UCSD-AML1 (cell line): ENCODE measurements around the gene SPEF1.
"Not testable (repeated sequence)": the region's sequence is repeated elsewhere in the genome, so short reads cannot be mapped to it uniquely, and the experiment has no call there.

Source experiments
- DNase-seq: peaks from one replicate; lab custom pipeline; 2025; ENCODE audit not compliant: unreplicated experiment; lab: John Stamatoyannopoulos, UW

SPEF1 gene, protein sequence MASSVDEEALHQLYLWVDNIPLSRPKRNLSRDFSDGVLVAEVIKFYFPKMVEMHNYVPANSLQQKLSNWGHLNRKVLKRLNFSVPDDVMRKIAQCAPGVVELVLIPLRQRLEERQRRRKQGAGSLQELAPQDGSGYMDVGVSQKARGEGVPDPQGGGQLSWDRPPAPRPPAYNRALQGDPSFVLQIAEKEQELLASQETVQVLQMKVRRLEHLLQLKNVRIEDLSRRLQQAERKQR

DNA sequence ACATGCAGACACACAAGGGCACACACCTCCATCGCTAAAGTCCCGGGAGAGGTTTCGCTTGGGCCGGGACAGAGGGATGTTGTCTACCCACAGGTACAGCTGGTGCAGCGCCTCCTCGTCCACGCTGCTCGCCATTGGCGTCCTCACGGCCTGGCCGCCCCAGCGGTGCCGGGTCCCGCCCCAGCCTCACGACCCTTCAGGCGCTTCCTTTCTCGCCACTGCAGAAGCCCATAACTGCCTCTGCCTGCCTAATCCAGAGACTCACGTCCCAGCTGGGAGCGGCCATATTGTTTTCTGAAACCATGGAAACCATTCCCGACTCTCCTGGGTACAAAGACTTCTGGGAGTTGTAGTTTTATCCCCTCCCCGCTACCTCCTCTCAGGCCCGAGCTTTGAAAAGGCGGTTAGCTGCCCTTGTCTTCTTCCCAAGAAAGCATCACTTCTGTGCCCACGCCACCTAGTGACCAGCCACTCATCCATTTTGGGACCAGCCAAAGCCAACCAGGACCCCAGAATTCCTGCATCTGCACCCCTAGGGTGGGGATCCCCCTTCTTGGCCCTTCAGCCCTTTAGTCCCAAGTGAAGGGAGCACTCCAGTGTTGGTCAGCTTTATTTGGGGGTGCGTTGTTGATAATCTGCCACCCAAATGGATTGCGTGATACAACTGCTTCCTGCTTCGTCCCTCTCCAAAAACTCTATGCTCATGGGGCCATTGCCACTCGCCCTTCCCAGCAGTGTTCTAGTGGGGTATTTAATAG, at the start of gene SPEF1:
TSS of gene SPEF1 (minus strand) at position 296 of the 758 bp plus-strand sequence. CDS start at position 135, 161 bp downstream.
- peak; percentile 75 for DNase-seq

DNA sequence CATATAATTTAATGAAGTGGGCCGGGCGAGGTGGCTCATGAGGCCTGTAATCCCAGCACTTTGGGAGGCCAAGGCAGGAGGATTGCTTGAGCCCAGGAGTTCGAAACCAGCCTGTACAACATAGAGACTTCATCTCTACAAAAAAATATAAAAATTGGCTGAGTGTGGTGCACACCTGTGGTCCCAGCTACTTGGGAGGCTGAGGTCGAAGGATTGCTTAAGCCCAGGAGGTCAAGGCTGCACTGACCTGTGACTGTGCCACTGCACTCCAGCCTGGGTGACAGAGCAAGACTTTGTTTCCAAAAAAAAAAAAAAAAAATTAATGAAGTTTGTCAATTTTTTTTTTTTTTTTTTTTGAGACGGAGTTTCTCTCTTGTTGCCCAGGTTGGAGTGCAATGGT, 48.6 kb upstream of the SPEF1 start:
- not testable (repeated sequence) for DNase-seq

DNA sequence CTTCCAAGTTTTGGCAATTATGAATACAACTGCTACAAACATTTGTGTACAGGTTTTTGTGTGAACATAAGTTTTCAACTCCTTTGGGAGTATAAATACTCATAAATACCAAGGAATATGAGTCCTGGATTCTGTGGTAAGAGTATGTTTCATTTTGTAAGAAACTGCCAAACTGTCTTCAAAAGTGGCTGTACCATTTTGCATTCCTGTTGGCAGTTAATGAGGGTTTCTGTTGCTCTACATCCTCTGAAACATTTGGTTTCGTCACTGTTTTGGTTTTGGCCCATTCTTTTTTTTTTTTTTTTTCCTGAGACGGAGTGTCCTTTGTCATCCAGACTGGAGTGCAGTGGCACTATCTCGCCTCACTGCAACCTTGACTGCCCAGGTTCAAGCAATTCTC, 47.5 kb upstream of the SPEF1 start:
- no peak for DNase-seq

DNA sequence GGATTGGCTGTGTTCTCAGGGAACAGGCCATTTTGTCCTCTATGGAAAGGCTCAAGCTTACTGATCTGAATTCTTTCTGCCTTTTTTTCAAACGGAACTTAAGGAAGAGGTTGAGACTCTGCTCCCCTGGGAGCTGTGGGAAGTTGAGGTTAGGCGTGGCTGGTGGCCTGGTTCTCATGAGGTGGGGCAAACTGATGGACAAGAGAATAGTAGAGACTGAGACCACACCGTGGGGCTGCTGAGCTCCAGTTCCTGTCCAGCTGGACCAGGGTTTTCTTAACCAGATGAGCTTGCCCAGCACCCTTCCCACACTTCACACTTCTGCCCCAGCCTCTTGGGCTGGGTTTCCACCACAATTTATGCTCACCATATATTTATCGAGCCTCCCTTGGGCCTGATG, 45.2 kb upstream of the SPEF1 start:
- DNase-seq, result no peak

DNA sequence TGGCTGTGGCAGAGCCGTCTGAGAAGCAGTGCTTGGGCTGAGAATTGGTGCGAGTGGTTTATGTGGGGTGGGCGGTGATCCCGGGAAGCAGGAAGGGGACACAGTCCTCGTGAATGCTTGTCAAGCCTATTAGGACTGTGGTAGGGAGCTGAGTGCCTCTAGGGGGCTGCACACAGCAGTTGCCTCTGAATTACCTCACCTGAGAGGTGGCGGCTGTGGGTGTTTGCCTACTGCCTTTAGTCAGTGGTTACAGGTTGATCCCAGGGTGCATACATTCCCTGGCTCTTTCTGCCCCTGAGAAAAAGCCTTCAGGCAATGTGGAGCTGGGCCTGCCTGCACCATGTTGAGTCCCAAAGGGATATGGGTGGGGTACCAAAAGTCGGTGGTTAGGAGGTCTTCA, 44.3 kb upstream of the SPEF1 start:
- no peak for DNase-seq

DNA sequence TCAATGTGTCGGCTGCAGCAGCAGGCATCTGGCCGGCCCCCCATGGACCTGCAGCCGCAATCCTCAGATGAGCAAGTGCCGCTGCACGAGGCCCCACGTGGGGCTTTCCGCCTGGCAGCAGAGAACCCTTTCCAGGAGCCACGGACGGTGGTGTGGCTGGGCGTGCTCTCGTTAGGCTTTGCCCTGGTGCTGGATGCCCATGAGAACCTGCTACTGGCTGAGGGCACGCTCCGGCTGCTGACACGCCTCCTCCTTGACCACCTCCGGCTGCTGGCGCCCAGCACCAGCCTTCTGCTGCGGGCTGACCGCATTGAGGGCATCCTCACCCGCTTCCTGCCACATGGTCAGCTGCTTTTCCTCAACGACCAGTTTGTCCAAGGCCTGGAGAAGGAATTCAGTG, 42.6 kb upstream of the SPEF1 start:
- no peak for DNase-seq

DNA sequence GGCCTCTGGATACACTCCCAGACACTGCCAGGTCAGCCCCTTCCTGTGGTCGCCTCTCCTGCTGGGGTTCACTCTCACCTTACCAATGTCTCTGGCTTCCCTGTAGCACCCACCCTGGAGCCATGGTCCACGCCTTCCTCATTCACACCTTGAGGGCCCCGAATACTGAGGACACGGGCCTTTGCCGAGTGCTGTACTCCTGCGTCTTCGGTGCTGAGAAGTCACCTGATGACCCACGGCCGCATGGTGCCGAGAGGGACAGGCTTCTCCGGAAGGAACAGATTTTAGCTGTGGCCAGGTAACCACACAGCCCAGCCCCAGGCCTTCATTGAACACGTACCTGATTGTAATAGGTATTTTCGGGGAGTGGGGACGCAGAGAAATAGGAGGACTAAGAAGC, 40.7 kb upstream of the SPEF1 start:
- DNase-seq, result no peak

DNA sequence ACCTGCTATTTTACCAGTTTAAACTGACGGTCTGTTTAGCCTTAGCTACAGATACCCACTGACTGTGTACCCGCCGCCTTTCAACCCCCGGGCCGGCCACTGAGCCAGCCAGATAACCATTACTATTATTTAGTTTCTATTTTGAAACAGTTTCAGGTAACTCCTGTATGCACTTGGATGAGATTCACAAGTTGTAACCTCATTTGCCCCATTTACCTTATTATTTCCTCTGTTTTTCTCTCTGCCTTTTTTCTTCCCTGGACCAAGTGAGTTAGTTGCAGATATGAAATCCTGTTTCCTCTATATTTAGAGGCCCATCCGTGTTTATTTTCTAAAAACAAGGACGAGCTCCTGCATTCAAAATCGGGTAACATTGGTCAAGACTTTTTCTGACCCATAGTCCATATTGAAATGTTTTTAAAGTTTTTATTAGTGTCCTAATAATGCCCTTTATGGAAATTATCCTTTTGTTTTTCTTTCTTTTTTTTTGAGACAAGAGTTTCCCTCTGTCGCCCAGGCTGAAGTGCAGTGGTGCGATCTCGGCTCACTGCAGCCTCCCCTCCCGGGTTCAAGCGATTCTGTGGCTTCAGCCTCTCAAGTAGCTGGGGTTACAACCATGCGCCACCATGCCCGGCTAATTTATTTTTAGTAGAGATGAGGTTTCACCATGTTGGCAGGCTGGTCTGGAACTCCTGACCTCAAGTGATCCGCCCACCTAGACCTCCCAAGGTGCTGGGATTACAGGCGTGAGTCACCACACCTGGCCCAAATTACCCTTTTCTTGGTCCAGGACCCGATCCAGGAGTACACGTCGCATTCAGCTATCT, 39.9 kb upstream of the SPEF1 start:
- DNase-seq, result no peak

DNA sequence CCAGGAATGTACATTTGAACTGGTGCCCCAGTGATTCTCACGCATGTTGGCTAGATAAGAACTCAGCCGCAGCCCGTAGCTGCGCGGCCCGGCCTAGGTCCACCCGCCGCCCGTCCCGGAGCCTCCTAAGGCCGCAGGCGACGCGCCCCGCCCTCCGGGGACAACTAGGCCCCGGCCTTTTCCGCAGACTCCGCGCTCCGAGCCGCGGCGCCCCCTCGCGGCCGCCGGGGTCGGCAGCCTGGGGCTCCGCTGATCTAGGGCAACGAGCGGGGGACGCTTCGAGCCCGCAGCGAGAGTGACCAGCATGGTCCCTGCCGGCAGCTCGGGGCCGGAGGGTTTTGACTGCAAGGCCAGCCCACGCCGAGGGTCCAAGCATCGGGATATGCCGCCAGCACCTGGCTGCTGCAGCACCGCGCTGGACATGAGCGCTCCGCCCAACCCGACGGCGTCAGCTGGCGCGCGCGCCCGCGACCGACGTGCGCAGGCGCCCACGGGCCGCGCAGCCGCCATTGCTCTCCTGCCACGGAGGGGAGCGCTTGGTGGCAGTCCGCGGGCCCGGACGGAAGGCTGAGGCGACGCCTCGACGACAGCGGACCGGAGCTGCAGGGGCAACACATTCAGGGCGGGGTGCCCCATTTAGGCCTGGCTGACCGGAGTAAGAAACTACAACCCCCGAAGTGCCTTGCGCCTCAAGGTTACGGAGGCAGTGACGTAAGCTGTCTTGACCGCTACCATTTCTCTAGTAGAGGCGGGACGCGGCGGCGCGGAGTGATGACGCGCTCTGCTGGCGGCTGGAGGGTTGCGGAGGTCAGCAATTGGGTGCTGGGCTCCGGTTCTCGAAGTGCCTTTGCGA, 39.0 kb upstream of the SPEF1 start, which contains the start of gene AP5S1:
TSS of gene AP5S1 (plus strand) at position 500 of the 853 bp plus-strand sequence. CDS start 1,571 bp downstream, outside the sequence.
- DNase-seq, result peak; percentile 97

DNA sequence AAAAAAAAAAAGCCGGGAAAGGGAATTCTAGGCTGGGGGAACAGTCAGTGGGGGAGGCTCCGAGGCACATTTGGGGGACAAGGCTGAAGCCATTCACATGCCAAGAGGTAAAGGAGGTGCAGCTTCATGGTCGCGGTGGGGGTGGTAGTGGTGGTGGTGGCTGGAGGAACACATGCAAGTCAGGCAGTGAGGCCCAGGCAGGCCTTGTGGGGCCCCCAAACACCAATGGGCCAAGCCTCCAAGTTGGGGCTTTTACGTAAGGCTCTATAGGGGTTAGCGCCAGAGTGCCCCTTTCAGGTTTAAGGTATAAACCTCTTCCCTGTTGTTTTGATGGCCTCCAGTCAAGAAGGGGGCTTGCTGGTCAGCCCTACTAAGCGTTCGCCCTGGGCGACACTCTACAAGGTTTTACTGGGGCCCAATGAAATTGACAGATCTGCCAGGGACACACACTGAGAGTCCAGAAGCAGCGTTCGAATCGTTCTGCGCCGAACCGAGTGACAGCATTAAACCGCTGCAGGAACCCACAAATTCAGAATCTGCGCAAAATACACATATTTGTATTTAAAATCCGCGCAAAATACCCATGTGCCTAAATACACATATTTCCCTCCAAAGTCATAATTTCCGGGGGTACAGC, 38.3 kb upstream of the SPEF1 start:
- no peak for DNase-seq

DNA sequence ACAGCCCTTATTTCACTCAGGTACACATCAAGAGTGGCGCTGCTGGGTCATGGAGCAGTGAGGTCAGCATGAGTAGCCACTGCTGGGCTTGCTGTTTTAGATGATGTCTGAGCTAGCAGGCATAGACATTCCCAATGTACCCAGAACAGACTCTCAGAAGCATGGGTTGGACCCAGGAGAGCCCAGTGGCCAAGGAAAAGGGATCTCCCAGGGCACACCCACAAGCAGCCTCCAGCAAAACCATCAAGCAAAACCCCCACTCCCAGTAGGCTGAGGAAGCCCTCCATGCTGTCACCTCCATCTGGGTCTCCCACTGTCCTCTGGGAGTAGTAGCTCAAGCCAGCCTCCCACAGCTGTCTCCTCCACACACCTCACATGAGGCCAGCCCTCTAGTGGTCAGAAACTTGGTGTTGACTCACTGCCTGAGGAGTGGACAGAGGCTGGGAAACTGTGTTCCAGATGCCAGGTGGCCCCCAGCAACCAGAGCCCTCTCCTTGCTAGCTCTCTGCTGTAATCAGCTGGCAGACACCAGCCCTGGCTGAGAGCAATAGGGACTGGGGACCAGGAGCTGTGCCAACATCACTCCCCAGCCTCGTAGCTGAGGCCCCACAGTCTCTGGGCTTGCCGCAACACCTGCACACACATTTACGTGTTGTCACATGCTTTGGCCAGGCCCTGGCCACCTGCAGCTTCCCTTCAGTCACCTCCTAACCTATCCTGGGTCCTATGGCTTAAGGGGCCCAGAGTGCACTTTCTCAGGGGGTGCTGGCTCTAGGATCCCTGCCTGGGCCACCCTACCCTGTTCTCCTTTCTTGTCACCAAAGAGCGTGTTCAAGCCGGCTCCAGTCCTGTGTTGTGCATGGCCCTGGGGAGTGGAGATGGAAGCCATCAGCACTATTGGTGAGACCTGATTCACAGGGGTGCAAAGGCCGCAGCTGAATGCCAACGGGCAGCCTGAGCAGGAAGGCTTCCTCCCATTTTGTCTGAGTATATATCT, 37.2 kb upstream of the SPEF1 start:
- peak; percentile 56 for DNase-seq

DNA sequence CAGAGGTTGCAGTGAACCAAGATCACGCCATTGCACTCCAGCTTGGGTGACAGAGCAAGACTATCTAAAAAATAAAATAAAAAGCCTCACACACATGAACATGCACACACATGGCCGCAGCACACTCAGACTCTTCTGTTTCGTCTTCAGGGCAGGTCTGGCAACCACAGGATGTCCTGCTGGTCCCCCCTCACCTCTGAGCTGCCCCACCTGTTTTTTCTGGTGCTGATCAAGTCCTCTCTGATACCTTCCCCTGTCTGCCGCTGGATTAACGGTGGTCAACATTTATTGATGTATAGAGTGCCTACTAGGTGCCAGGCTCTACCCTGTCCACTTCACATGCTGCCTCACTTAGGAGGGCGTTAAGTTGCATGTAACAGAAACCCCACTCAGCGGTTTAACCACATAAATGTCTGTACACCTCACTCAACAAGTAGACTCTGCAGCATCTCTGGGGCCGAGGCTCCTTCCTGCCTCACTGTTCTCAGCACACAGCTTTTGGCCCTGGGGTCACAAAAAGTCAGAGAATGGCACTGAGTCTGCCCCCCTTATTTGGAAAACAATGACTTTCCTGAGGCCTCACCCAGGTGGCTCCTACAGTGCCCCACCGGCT, 34.6 kb upstream of the SPEF1 start:
- DNase-seq, result no peak

DNA sequence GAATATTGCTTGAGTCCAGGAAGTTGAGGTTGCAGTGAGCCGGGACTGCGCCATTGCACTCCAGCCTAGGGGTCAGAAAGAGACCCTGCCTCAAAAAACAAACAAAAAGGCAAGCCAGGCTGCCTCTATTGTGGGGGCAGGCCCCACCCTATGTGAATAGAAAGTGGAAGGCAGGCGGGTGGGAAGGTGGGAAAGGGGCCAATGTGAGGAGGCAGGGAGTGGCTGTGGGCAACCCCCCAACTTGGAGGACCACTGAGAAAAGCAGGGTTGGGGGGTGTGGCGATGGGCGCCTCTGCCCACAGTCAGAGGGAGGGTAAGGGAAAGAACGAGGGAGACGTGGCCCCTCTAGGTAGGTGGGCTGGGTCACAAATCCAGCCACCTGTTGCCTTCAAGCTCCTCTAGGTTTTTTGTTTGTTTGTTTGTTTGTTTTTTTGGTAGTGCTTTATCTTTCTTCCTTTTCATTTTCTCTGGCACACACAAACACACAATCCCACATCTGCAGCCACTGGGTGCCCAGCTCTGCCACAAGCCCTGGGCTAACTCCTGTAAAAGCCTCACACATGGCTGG, 33.8 kb upstream of the SPEF1 start:
- no peak for DNase-seq

DNA sequence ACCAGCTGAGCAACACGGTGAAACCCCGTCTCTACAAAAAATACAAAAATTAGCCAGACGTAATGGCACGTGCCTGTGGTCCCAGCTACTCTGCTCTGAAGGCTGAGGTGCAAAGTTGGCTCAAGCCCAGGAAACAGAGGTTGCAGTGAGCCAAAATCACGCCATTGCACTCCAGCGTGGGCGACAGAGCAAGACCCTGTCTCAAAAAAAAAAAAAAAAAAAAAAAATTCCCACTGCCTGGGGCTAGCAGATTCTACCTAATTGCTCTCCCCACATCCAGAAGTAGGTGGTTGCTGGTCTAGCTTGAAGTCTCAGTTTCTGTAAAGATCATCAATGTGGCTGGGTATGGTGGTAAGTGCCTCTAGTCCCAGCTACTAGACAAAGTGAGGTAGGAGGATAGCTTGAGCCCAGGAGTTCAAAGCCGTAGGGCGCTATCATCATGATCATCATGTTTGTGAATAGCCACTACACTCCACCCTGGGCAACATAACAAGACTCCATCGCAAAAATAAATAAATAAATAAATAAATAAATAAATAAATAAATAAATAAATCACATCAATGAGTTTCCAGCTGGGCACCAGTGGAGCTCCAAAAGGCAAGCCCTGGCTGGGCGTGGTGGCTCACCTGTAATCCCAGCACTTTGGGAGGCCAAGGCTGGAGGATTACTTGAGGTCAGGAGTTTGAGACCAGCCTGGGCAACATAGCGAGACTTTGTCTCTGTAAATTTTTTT, 32.8 kb upstream of the SPEF1 start:
- DNase-seq, result no peak

DNA sequence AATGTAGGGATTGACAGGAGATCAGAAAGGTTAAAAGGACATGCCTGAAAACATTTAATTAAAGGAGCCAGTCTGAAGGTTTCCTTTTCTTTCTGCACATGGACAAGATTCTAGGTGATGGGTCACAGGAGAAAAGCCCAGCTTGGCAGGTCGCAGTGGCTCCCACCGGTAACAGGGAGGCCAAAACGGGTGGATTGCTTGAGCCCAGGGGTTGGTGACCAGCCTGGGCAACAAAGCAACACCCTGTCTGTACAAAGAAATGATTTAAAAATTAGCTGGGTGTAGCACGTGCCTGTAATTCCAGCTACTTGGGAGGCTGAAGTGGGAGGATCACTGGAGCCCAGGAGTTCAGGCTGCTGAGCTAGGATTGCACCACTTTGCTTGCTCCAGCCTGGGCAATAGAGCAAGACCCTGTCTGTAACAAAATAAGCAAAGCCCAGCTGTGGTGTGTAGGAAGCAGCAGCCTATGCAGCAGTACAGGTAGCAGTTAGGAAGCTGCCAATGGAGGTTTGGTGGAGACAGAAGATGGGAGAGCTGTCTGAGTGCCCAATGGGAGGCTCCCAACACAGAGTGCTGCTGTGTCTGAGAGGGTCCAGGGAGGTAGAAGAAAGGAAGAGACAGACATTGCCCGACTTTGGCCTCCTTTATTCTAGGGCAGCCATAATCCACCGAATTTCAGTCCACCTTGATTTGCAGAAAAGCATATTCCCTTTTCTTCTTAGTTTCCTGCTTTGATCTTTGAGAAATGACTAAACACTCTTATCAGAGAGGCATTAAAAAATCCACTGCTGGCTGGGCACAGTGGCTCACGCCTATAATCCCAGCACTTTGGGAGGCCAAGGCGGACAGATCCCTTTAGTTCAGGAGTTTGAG, 32.0 kb upstream of the SPEF1 start:
- DNase-seq, result no peak

DNA sequence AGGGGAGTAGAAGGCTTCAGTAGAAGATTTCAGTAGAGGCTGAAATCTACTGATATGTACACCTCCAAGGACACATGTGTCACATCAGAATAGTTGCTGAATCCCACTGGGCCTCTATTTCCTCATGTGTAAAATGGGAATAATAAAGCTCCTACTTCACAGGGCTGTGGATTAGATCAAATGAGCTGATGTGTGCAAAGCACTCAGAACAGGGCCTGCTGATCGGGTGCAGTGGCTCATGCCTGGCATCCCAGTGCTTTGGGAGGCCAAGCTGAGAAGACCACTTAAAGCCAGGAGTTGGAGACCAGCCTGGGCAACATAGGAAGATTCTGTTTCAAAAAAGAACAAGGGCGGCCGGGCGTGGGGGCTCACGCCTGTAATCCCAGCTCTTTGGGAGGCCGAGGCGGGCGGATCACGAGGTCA, 31.0 kb upstream of the SPEF1 start:
- no peak for DNase-seq
